ENCODE data around the gene MLPH. TPM values are rescaled to one million over a fixed set of nuclear protein-coding genes. Genes with fewer than 3 reads are reported as not detected.

Gene MLPH
- total RNA-seq, 4 donors from 2014 or later, result 5.3 to 8.7 (median 7.8) TPM

GRCh38 chr2:237450583-237450982 lies 36.5 kb upstream of the MLPH start:
- intact Hi-C loops (cut with DNase I), result no loop called here
- Histone ChIP-seq H3K9me3 (no peaks in the 10 kb centered on the region), H3K4me3 (no peak overlapping the region), H3K4me1 (peaks cover 23 to 36% (median 33%) of the 10 kb centered on the region in 4 donors), H3K27me3 (no peaks in the 10 kb centered on the region), H3K36me3 (no peaks in the 10 kb centered on the region), H3K27ac (replicated peaks in 1 of 4) (peak overlapping the region in 3 of 4 donors; percentile 63 to 76 (median 70))
- DNase-seq (ENCODE audit: extremely low spot score), result no peak
- 94% methylated on average over 8 of the region's 13 CpGs for WGBS
- TF ChIP-seq CTCF (IDR thresholded peaks at IDR 0.05) (no peak), POLR2AphosphoS5 (IDR thresholded peaks at IDR 0.05) (no peak), POLR2A (IDR thresholded peaks at IDR 0.05; ENCODE audit: low read depth) (no peak), EP300 (IDR thresholded peaks at IDR 0.05) (no peak)

GRCh38 chr2:237451643-237452469 lies 35.2 kb upstream of the MLPH start:
- Histone ChIP-seq H3K27ac (replicated peaks in 1 of 4) (peak overlapping the region in 1 of 4 donors; percentile 17), H3K36me3 (no peaks in the 10 kb centered on the region), H3K4me1 (peaks cover 31 to 47% (median 42%) of the 10 kb centered on the region in 4 donors), H3K9me3 (no peaks in the 10 kb centered on the region), H3K4me3 (no peak overlapping the region), H3K27me3 (no peaks in the 10 kb centered on the region)
- TF ChIP-seq POLR2A (IDR thresholded peaks at IDR 0.05; ENCODE audit: low read depth), result no peak
- TF ChIP-seq EP300 (IDR thresholded peaks at IDR 0.05), result no peak
- peak in 2 of 3 experiments; percentile 16 to 32 for TF ChIP-seq CTCF (IDR thresholded peaks at IDR 0.05)
- no peak for TF ChIP-seq POLR2AphosphoS5 (IDR thresholded peaks at IDR 0.05)
- intact Hi-C loops (cut with DNase I), result no loop called here
- 63% methylated on average over 20 of the region's 20 CpGs for WGBS
- DNase-seq (ENCODE audit: extremely low spot score), result no peak

- DNase-seq (ENCODE audit: extremely low spot score), result no peak
- H3K27me3 ChIP-seq, result no peaks in the 10 kb centered on the region
- TF ChIP-seq CTCF (IDR thresholded peaks at IDR 0.05) (no peak), EP300 (IDR thresholded peaks at IDR 0.05) (no peak), POLR2A (IDR thresholded peaks at IDR 0.05; ENCODE audit: low read depth) (no peak), POLR2AphosphoS5 (IDR thresholded peaks at IDR 0.05) (no peak)
- peaks cover 32 to 52% (median 42%) of the 10 kb centered on the region in 4 donors for H3K4me1 ChIP-seq
- no peaks in the 10 kb centered on the region for H3K9me3 ChIP-seq
- intact Hi-C loops (cut with DNase I), result no loop called here
- H3K36me3 ChIP-seq, result no peaks in the 10 kb centered on the region
- WGBS, result 76% methylated on average over 3 of the region's 3 CpGs
- no peak overlapping the region for H3K4me3 ChIP-seq
- no peak overlapping the region for H3K27ac ChIP-seq (replicated peaks in 1 of 4)
These were observed 34.2 kb upstream of the MLPH start for GRCh38 chr2:237452861-237453260.

GRCh38 chr2:237453671-237454070 lies 33.4 kb upstream of the MLPH start:
- intact Hi-C loops (cut with DNase I), result no loop called here
- DNase-seq (ENCODE audit: extremely low spot score), result no peak
- TF ChIP-seq POLR2A (IDR thresholded peaks at IDR 0.05; ENCODE audit: low read depth), result no peak
- no peak for TF ChIP-seq CTCF (IDR thresholded peaks at IDR 0.05)
- TF ChIP-seq EP300 (IDR thresholded peaks at IDR 0.05), result no peak
- TF ChIP-seq POLR2AphosphoS5 (IDR thresholded peaks at IDR 0.05), result no peak
- WGBS, result 80% methylated on average over 3 of the region's 3 CpGs
- no peaks in the 10 kb centered on the region for H3K9me3 ChIP-seq
- peaks cover 27 to 50% (median 39%) of the 10 kb centered on the region in 4 donors for H3K4me1 ChIP-seq
- H3K27ac ChIP-seq (replicated peaks in 1 of 4), result no peak overlapping the region
- H3K27me3 ChIP-seq, result no peaks in the 10 kb centered on the region
- no peaks in the 10 kb centered on the region for H3K36me3 ChIP-seq
- no peak overlapping the region for H3K4me3 ChIP-seq
